ENCODE data around the gene JSRP1. TPM values are rescaled to one million over a fixed set of nuclear protein-coding genes. Genes with fewer than 3 reads are reported as not detected.
A peak's percentile ranks its signal among the peaks of the same experiment; 100 is the strongest.

The JSRP1 gene
- polyA plus RNA-seq, 2 of the 4 experiments (the other 2 are of a cell fraction), result 0.41 TPM; not detected in 1

GRCh38 chr19:2273356-2274184 is 17.4 kb upstream of the JSRP1 start (continued):
- no peak for TF ChIP-seq HMGXB4 (CRISPR knock-in tag; IDR thresholded peaks at IDR 0.05; ENCODE audit: borderline replicate concordance)
- no peak for TF ChIP-seq HES2 (IDR thresholded peaks at IDR 0.05)
- no peak for TF ChIP-seq ATOH8 (CRISPR knock-in tag; IDR thresholded peaks at IDR 0.05; ENCODE audit: low read depth)
- no peak for TF ChIP-seq HOXB13 (CRISPR knock-in tag; IDR thresholded peaks at IDR 0.05; ENCODE audit: low read depth)
- TF ChIP-seq FOSL2 (IDR thresholded peaks at IDR 0.05), result no peak
- TF ChIP-seq FOSL2 (CRISPR knock-in tag; IDR thresholded peaks at IDR 0.05), result no peak
- peak; percentile 78 for TF ChIP-seq SMC3 (IDR thresholded peaks at IDR 0.05)
- no peak for TF ChIP-seq KDM5A (IDR thresholded peaks at IDR 0.05)

GRCh38 chr19:2271234-2272103 is 15.3 kb upstream of the JSRP1 start:
- FAIRE-seq, result no peak
- Histone ChIP-seq H3K9me3 (no peaks in the 10 kb centered on the region), H3K27ac (peak overlapping the region; percentile 95 to 98), H3K4me3 (peak overlapping the region; percentile 100), H3K4me1 (peaks cover 27% of the 10 kb centered on the region), H3K4me2 (peak overlapping the region; percentile 92)
- DNase-seq (ENCODE audit: low read depth in 1 of 2, low spot score in 1 of 2), result no peak
- ChIA-PET POLR2A (interaction anchor here (0.7 kb wide), 1 partner anchor 29 kb away, joined by 3 read pairs; no protein-coding TSS in a partner anchor), CTCF (interaction anchor here (0.7 to 1.6 kb wide), 5 partner anchors 11 to 35 kb away, joined by 3 to 6 read pairs (median 3); partner anchors contain the start of gene AMH)
- TF ChIP-seq SREBF2 (IDR thresholded peaks at IDR 0.05) (no peak), BHLHE40 (IDR thresholded peaks at IDR 0.05; ENCODE audit: low read depth, low read length) (no peak), ZSCAN20 (CRISPR knock-in tag; IDR thresholded peaks at IDR 0.05) (no peak), CHD4 (IDR thresholded peaks at IDR 0.05; ENCODE audit: borderline replicate concordance) (no peak), PHF8 (IDR thresholded peaks at IDR 0.05; ENCODE audit: borderline replicate concordance, low read depth) (no peak), TP53 (CRISPR knock-in tag; IDR thresholded peaks at IDR 0.05) (no peak), ZFP36 (IDR thresholded peaks at IDR 0.05; ENCODE audit: borderline replicate concordance, partially characterized antibody) (no peak), PBX3 (IDR thresholded peaks at IDR 0.05) (no peak), NFE2L2 (conservative IDR thresholded peaks at IDR 0.05; ENCODE audit: low read length) (no peak), SMC3 (IDR thresholded peaks at IDR 0.05) (no peak), HES2 (IDR thresholded peaks at IDR 0.05) (no peak), HEYL (CRISPR knock-in tag; IDR thresholded peaks at IDR 0.05) (no peak), HDAC2 (IDR thresholded peaks at IDR 0.05) (no peak), MYC (IDR thresholded peaks at IDR 0.05; ENCODE audit: borderline replicate concordance, low read length) (no peak), RNF2 (IDR thresholded peaks at IDR 0.05; ENCODE audit: borderline replicate concordance, low read depth) (no peak)
- 85% methylated on average over 13 of the region's 43 CpGs for WGBS (ENCODE audit: missing lambda C conversion rate)
- peak in 1 of 2 experiments; percentile 6; a peak in 2 of 6 replicates for ATAC-seq

Measured in A549 (cell line).